NB4 (cell line): ENCODE data around the gene APC2.

Source experiments
- CTCF ChIP-seq: IDR thresholded peaks from one replicate; pipeline ENCODE4 v1.5.1; 2012; ENCODE audit warnings: low read depth, low read length
- MAX ChIP-seq: IDR thresholded peaks from 2 replicates; pipeline ENCODE4 v1.6.1; 2011; ENCODE audit warnings: low read depth, low read length
- MYC ChIP-seq: IDR thresholded peaks from 2 replicates; pipeline ENCODE4 v1.6.1; 2011; ENCODE audit warnings: low read depth, low read length
- POLR2A ChIP-seq: IDR thresholded peaks from 2 replicates; pipeline ENCODE4 v1.6.1; 2011; ENCODE audit warnings: mild to moderate bottlenecking; ENCODE audit not compliant: insufficient read length; ENCODE audit errors: extremely low read depth

GRCh38 chr19:1505012-1505411, 55.1 kb downstream of the APC2 start:
- TF ChIP-seq CTCF: no peak
- no peak for TF ChIP-seq MAX
- no peak for TF ChIP-seq POLR2A
- TF ChIP-seq MYC: no peak
